Renal pelvis (tissue), 4 donors: ENCODE results near the gene POU3F3. TPM values are rescaled to one million over a fixed set of nuclear protein-coding genes. Genes with fewer than 3 reads are reported as not detected.

Source experiments
- DNase-seq: peaks from one replicate; pipeline ENCODE4 v3.0.0-alpha.2; 2013
- polyA plus RNA-seq, 3 donors: library from polyadenylated mRNA; unstranded; fragments of 120-200 nt; gene quantifications; one replicate each; pipeline ENCODE4 v1.2.1, GENCODE V29; 2013; ENCODE audit not compliant: insufficient read length in 3 of 3

Gene POU3F3
- polyA plus RNA-seq, 3 donors = 88.5 to 105 (median 98.3) TPM

GRCh38 chr2:104858006-104858978 lies 4.4 kb downstream of the POU3F3 start:
- no peak for DNase-seq

- no peak for DNase-seq
Measured at GRCh38 chr2:104859291-104859765, 5.4 kb downstream of the POU3F3 start.

- no peak for DNase-seq
Measured at GRCh38 chr2:104859766-104860450, 6.0 kb downstream of the POU3F3 start.

GRCh38 chr2:104860451-104860790 lies 6.5 kb downstream of the POU3F3 start:
- DNase-seq = no peak

- DNase-seq = no peak
Measured at GRCh38 chr2:104861351-104862057, 7.6 kb downstream of the POU3F3 start.

- no peak for DNase-seq
Measured at GRCh38 chr2:104862058-104862941, 8.4 kb downstream of the POU3F3 start.

- no peak for DNase-seq
Measured at GRCh38 chr2:104863146-104863467, 9.2 kb downstream of the POU3F3 start.

- no peak for DNase-seq
Measured at GRCh38 chr2:104863468-104864279, 9.8 kb downstream of the POU3F3 start.

- DNase-seq = no peak
Measured at GRCh38 chr2:104864280-104865095, 10.6 kb downstream of the POU3F3 start.

GRCh38 chr2:104865096-104865470 lies 11.2 kb downstream of the POU3F3 start:
- DNase-seq = no peak

GRCh38 chr2:104866122-104866864 lies 12.4 kb downstream of the POU3F3 start:
- no peak for DNase-seq

GRCh38 chr2:104866883-104867812 lies 13.2 kb downstream of the POU3F3 start:
- DNase-seq = no peak

- DNase-seq = no peak
Measured at GRCh38 chr2:104867813-104868504, 14.0 kb downstream of the POU3F3 start.

- no peak for DNase-seq
Measured at GRCh38 chr2:104868505-104868866, 14.6 kb downstream of the POU3F3 start.

- no peak for DNase-seq
Measured at GRCh38 chr2:104870100-104870975, 16.4 kb downstream of the POU3F3 start.

- DNase-seq = no peak
Measured at GRCh38 chr2:104871649-104871971, 17.7 kb downstream of the POU3F3 start.
